BLaER1 (cell line): ENCODE measurements around the gene PPCDC.

Source experiments
- H3K27ac ChIP-seq: shearing (Covaris generic); formaldehyde crosslinking; 2 replicates; pipeline ENCODE4 v1.8.1; 2022
- H3K27me3 ChIP-seq: shearing (Covaris generic); formaldehyde crosslinking; 2 replicates; pipeline ENCODE4 v1.8.1; 2022
- H3K36me3 ChIP-seq: shearing (Covaris generic); formaldehyde crosslinking; 2 replicates; pipeline ENCODE4 v1.8.1; 2022
- H3K4me1 ChIP-seq: shearing (Covaris generic); formaldehyde crosslinking; 2 replicates; pipeline ENCODE4 v1.8.1; 2022
- H3K4me2 ChIP-seq: shearing (Covaris generic); formaldehyde crosslinking; 2 replicates; pipeline ENCODE4 v1.8.1; 2022
- H3K4me3 ChIP-seq: shearing (Covaris generic); formaldehyde crosslinking; 2 replicates; pipeline ENCODE4 v1.8.1; 2022
- H3K9ac ChIP-seq: shearing (Covaris generic); formaldehyde crosslinking; 2 replicates; pipeline ENCODE4 v1.8.1; 2022
- H3K9me3 ChIP-seq: shearing (Covaris generic); formaldehyde crosslinking; 2 replicates; pipeline ENCODE4 v1.8.1; 2022
- H4K20me1 ChIP-seq: shearing (Covaris generic); formaldehyde crosslinking; 2 replicates; pipeline ENCODE4 v1.8.1; 2022
- Cebpa-rat ChIP-seq: shearing (Covaris generic); IDR thresholded peaks from 2 replicates; pipeline ENCODE4 v1.8.1; 2022

Gene PPCDC

GRCh38 chr15:75008221-75008625 lies 15.2 kb upstream of the PPCDC start:
- peak overlapping the region; percentile 72 for H3K4me2 ChIP-seq
- no peaks in the 10 kb centered on the region for H3K27me3 ChIP-seq
- no peaks in the 10 kb centered on the region for H3K36me3 ChIP-seq
- peaks cover 45% of the 10 kb centered on the region for H3K4me1 ChIP-seq
- H3K9me3 ChIP-seq, result no peaks in the 10 kb centered on the region
- no peak for TF ChIP-seq Cebpa-rat
- H4K20me1 ChIP-seq, result no peaks in the 10 kb centered on the region
- peak overlapping the region; percentile 67 for H3K27ac ChIP-seq
- 0 out of 2 replicates have a peak overlapping the region, but pooled peaks have one; percentile 27 for H3K9ac ChIP-seq
- H3K4me3 ChIP-seq, result peak overlapping the region; percentile 18; the same call in 1 of the 2 replicates

DNA sequence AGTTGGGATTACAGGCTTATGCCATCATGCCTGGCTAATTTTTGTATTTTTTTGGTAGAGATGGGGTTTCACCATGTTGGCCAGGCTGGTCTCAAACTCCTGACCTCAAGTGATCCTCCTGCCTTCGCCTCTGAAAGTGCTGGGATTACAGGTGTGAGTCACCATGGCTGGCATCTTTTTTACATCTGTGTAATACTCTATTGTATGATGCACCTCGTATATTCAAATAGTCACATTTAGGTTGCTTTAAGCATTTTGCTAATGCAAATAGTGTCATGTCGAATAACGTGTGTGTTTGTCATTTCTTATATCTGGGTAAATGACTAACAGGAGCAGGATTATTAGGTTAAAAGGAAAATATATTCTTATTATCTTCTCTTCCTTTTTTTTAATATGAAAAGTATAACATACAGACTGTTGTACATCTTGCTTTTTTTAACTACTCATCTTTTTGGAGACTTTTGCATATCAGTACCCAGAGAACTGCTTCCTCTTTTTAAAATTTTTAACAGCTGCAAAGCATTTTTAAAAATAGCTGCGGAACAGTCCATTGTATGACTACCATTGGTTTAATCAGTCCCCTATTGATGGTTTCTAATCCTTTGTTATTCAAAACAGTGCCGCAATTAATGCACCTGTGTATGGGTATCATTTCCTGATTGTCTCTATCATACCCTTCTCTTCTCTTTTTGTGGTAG lies 14.6 kb upstream of the PPCDC start:
- Histone ChIP-seq H3K27me3 (no peaks in the 10 kb centered on the region), H3K27ac (peak overlapping the region; percentile 67), H3K36me3 (no peaks in the 10 kb centered on the region), H3K4me2 (peak overlapping the region; percentile 72), H3K4me3 (peak overlapping the region; percentile 18; the same call in 1 of the 2 replicates), H3K4me1 (peaks cover 45% of the 10 kb centered on the region), H3K9ac (0 out of 2 replicates have a peak overlapping the region, but pooled peaks have one; percentile 27), H4K20me1 (no peaks in the 10 kb centered on the region), H3K9me3 (no peaks in the 10 kb centered on the region)
- TF ChIP-seq Cebpa-rat, result no peak

GRCh38 chr15:75016431-75016830 lies 7.0 kb upstream of the PPCDC start:
- Histone ChIP-seq H3K27ac (no peak overlapping the region), H4K20me1 (no peaks in the 10 kb centered on the region), H3K4me3 (no peak overlapping the region), H3K36me3 (no peaks in the 10 kb centered on the region), H3K27me3 (no peaks in the 10 kb centered on the region), H3K4me1 (peaks cover 38% of the 10 kb centered on the region), H3K9ac (no peak overlapping the region), H3K4me2 (no peak overlapping the region), H3K9me3 (no peaks in the 10 kb centered on the region)
- TF ChIP-seq Cebpa-rat, result no peak

GRCh38 chr15:75019916-75020315 lies 3.5 kb upstream of the PPCDC start:
- Histone ChIP-seq H3K4me3 (no peak overlapping the region), H3K9ac (peak overlapping the region; percentile 54), H3K4me2 (peak overlapping the region; percentile 81), H3K27ac (peak overlapping the region; percentile 50), H3K36me3 (no peaks in the 10 kb centered on the region), H3K27me3 (no peaks in the 10 kb centered on the region), H3K4me1 (peaks cover 49% of the 10 kb centered on the region), H4K20me1 (no peaks in the 10 kb centered on the region), H3K9me3 (no peaks in the 10 kb centered on the region)
- TF ChIP-seq Cebpa-rat, result no peak

DNA sequence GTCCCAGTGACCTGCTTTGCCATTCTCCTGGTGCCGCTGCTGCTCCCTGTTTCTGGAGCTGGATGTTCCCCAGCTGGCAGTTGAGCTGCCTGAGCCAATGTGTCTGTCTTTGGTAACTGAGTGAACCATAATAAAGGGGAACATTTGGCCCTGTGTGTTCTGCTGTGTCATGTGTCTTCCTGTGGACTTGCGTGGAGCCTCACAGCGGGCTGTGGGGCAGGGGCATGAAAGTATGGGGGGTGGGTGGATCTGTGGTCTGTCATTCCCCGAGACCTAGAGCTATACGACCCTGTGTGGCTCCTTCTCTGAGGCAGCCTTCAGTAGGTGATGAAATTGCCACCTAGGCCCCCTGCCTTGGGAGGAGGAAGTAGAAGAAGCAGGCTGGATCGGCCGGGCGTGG lies 2.0 kb upstream of the PPCDC start:
- Histone ChIP-seq H3K9ac (no peak overlapping the region), H4K20me1 (no peaks in the 10 kb centered on the region), H3K27me3 (no peaks in the 10 kb centered on the region), H3K27ac (peak overlapping the region; percentile 50), H3K9me3 (no peaks in the 10 kb centered on the region), H3K4me1 (peaks cover 61% of the 10 kb centered on the region), H3K4me2 (peak overlapping the region; percentile 81; the same call in 1 of the 2 replicates), H3K36me3 (no peaks in the 10 kb centered on the region; the same call in 1 of the 2 replicates), H3K4me3 (no peak overlapping the region)
- TF ChIP-seq Cebpa-rat, result no peak

DNA sequence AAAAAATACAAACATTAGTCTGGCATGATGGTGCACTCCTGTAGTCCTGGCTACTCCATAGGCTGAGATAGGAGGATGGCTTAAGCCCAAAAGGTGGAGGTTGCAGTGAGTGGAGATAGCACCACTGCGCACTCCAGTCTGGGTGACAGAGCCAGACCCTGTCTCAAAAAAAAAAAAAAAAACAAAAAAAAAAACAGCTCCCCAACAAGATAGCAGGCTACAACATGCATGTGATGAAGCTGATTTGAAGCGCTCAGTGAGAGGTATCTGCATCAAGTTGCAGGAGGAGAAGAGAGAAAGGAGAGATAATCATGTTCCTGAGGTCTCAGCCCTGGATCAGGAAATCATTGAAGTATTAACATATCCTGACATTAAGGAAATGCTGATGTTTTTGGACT lies 608 bp upstream of the PPCDC start:
- Histone ChIP-seq H3K4me1 (peaks cover 66% of the 10 kb centered on the region), H3K4me3 (no peak overlapping the region), H3K9ac (no peak overlapping the region), H3K27me3 (no peaks in the 10 kb centered on the region), H3K27ac (no peak overlapping the region), H3K4me2 (no peak overlapping the region), H3K36me3 (no peaks in the 10 kb centered on the region; the same call in 1 of the 2 replicates), H3K9me3 (no peaks in the 10 kb centered on the region), H4K20me1 (no peaks in the 10 kb centered on the region)
- TF ChIP-seq Cebpa-rat, result no peak

DNA sequence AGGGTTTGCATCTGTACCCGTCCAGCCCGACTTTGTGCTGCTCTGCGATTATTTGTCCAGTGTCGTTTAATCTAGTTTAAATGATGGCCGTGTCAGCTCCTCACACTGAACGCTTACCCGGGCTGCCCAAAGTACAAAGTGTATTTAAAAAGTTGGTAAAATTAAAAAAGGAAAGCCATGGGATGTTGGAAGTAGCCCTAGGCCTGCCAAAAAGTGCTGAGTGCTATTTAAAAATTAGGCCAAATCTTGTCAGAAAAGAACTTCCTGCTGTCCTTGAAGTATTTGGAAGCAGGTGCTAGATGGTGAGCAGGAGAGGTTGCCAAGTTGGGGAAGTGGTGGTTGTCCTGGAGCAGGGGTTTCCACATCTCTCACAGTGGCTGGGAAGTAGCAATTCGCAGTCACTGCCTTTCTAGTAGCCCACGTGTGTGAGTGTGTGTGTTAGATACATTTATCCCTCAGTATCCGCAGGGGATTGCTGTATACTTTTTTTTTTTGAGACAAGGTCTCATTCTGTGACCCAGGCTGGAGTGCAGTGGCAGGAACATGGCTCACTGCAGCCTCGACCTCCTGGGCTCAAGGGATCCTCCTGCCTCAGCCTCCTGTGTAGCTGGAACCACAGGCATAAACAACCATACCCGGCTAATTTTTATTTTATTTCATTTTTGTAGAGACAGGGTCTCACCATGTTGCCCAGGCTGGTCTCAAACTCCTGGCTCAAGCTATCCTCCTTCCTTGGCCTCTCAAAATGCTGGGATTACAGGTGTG lies 664 bp downstream of the PPCDC start:
- H3K27me3 ChIP-seq, result no peaks in the 10 kb centered on the region
- H3K9me3 ChIP-seq, result no peaks in the 10 kb centered on the region
- H3K4me1 ChIP-seq, result peaks cover 64% of the 10 kb centered on the region
- H3K9ac ChIP-seq, result peak overlapping the region; percentile 97
- H3K36me3 ChIP-seq, result no peaks in the 10 kb centered on the region; the same call in 1 of the 2 replicates
- no peak for TF ChIP-seq Cebpa-rat
- peak overlapping the region; percentile 95 for H3K27ac ChIP-seq
- H4K20me1 ChIP-seq, result no peaks in the 10 kb centered on the region
- peak overlapping the region; percentile 77 for H3K4me3 ChIP-seq
- H3K4me2 ChIP-seq, result peak overlapping the region; percentile 83

GRCh38 chr15:75025107-75025506 lies 1.7 kb downstream of the PPCDC start:
- peaks cover 64% of the 10 kb centered on the region for H3K4me1 ChIP-seq
- H3K4me3 ChIP-seq, result no peak overlapping the region
- no peaks in the 10 kb centered on the region for H3K9me3 ChIP-seq
- no peak for TF ChIP-seq Cebpa-rat
- peaks cover 8% of the 10 kb centered on the region; the same call in 1 of the 2 replicates for H4K20me1 ChIP-seq
- no peaks in the 10 kb centered on the region for H3K27me3 ChIP-seq
- peak overlapping the region; percentile 97; the same call in 1 of the 2 replicates for H3K9ac ChIP-seq
- peak overlapping the region; percentile 83 for H3K4me2 ChIP-seq
- H3K27ac ChIP-seq, result peak overlapping the region; percentile 45; the same call in 1 of the 2 replicates
- H3K36me3 ChIP-seq, result no peaks in the 10 kb centered on the region; the same call in 1 of the 2 replicates

DNA sequence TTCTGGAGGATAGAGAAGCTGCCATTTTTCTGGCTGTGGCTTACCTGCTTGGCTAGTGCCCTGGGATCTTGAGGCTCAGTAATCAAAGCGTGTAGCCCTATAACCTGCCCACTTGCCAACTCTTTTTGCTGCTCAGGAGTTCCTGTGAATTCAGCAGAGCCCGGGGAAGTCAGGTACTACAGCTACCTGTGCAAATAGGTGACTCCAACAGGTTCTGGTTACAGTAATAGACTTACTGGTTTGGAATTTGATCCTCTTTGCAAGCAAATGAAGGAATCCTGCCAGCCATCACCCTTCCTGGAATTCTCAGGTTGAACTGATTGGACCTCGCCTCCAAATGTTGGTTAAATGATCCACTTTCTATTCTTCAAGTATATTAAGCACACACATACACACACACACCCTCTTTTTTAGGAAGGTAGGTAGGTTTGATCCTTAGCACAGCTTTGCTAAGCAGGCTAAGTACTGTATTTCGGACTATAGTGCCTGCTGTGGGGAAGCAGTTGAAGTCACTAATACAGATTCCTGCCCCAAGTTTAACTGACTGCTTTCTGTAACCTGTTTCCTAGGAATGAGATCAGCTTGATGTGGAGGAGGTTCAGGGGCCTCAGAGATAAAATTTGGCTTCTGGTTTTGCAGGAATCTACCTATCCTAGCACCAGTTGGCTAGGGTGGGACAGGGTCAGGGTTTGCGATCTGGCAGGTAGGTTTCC lies 2.3 kb downstream of the PPCDC start:
- Histone ChIP-seq H3K4me3 (no peak overlapping the region), H3K27me3 (no peaks in the 10 kb centered on the region), H3K27ac (peak overlapping the region; percentile 40), H3K9ac (peak overlapping the region; percentile 97; the same call in 1 of the 2 replicates), H4K20me1 (peaks cover 14% of the 10 kb centered on the region; the same call in 1 of the 2 replicates), H3K9me3 (no peaks in the 10 kb centered on the region), H3K36me3 (no peaks in the 10 kb centered on the region; the same call in 1 of the 2 replicates), H3K4me1 (peaks cover 64% of the 10 kb centered on the region), H3K4me2 (peak overlapping the region; percentile 83; the same call in 1 of the 2 replicates)
- no peak for TF ChIP-seq Cebpa-rat
